T1000 (cell line): ENCODE measurements around the gene CDK9.
"Not testable (repeated sequence)": the region's sequence is repeated elsewhere in the genome, so short reads cannot be mapped to it uniquely, and the experiment has no call there.

Experiments
- DNase-seq: peaks from one replicate; lab custom pipeline; 2025; ENCODE audit warnings: mixed read lengths; lab: John Stamatoyannopoulos, UW

CDK9 gene

GRCh38 chr9:127780126-127780885 is 5.5 kb upstream of the CDK9 start:
- DNase-seq, result no peak

GRCh38 chr9:127780909-127781308 is 4.9 kb upstream of the CDK9 start:
- DNase-seq, result not testable (repeated sequence)

- no peak for DNase-seq
These were observed 4.0 kb upstream of the CDK9 start for GRCh38 chr9:127781806-127782205.

- DNase-seq, result no peak
These were observed 2.5 kb upstream of the CDK9 start for GRCh38 chr9:127783111-127784008.

GRCh38 chr9:127785023-127785932 is 556 bp upstream of the CDK9 start:
- DNase-seq, result peak; percentile 72

GRCh38 chr9:127786773-127787104 is 905 bp downstream of the CDK9 start:
- DNase-seq, result no peak

GRCh38 chr9:127788337-127789011 is 2.6 kb downstream of the CDK9 start:
- DNase-seq, result no peak

- DNase-seq, result no peak
These were observed 3.3 kb downstream of the CDK9 start for GRCh38 chr9:127789179-127789578.

- DNase-seq, result no peak
These were observed 4.4 kb downstream of the CDK9 start for GRCh38 chr9:127790094-127790855.

GRCh38 chr9:127791085-127791484 is 5.3 kb downstream of the CDK9 start:
- DNase-seq, result no peak

- DNase-seq, result no peak
These were observed 6.7 kb downstream of the CDK9 start for GRCh38 chr9:127792417-127793031.

GRCh38 chr9:127793093-127793708 is 7.4 kb downstream of the CDK9 start:
- no peak for DNase-seq

- DNase-seq, result no peak
These were observed 8.4 kb downstream of the CDK9 start for GRCh38 chr9:127794001-127794791.

- no peak for DNase-seq
These were observed 10.5 kb downstream of the CDK9 start for GRCh38 chr9:127796225-127796813.

- no peak for DNase-seq
These were observed 11.1 kb downstream of the CDK9 start for GRCh38 chr9:127796852-127797370.

- DNase-seq, result no peak
These were observed 16.2 kb downstream of the CDK9 start for GRCh38 chr9:127801955-127802575.

- DNase-seq, result peak; percentile 74
These were observed 17.0 kb downstream of the CDK9 start, which contains the start of gene FPGS for GRCh38 chr9:127802576-127803443. FPGS (plus strand) TSS chr9:127802882; CDS start chr9:127802925, 43 bp downstream.
